Rectal smooth muscle tissue (tissue), 1 donor: ENCODE data around the gene TREML2.

Experiments
- H3K27ac ChIP-seq: one replicate; pipeline ENCODE4 v1.7.0; 2013; ENCODE audit warnings: low read depth, low read length, inconsistent platforms
- H3K27me3 ChIP-seq: one replicate; pipeline ENCODE4 v1.7.0; 2013; ENCODE audit warnings: low read length; ENCODE audit not compliant: control insufficient read depth, insufficient read depth
- H3K36me3 ChIP-seq: one replicate; pipeline ENCODE4 v1.7.0; 2013; ENCODE audit warnings: low read length; ENCODE audit not compliant: control insufficient read depth, insufficient read depth
- H3K4me1 ChIP-seq: one replicate; pipeline ENCODE4 v1.7.0; 2013; ENCODE audit warnings: low read length; ENCODE audit not compliant: control insufficient read depth, insufficient read depth
- H3K4me3 ChIP-seq: one replicate; pipeline ENCODE4 v1.7.0; 2013; ENCODE audit warnings: low read length
- H3K9ac ChIP-seq: one replicate; pipeline ENCODE4 v1.7.0; 2013; ENCODE audit warnings: low read length

Gene TREML2

DNA sequence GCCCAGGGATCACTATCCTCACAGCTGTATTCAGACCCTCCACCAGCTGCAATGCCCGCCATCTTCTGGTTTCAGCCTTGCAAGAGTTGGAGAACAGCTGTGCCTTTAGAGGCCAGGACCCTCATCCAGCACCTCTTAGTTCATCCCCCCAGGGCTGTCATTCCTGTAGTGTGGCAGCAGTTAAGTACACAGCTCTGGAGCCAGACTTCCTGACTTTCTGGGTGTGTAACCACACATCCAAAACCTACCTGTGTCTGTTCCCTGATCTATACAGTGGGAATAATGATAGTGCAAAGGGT, 37.6 kb downstream of the TREML2 start:
- no peaks in the 10 kb centered on the region for H3K27me3 ChIP-seq
- H3K27ac ChIP-seq = no peak overlapping the region
- no peaks in the 10 kb centered on the region for H3K4me1 ChIP-seq
- H3K4me3 ChIP-seq = no peak overlapping the region
- no peaks in the 10 kb centered on the region for H3K36me3 ChIP-seq
- no peak overlapping the region for H3K9ac ChIP-seq

- H3K36me3 ChIP-seq = no peaks in the 10 kb centered on the region
- no peak within 1 kb of the TSS for H3K9ac ChIP-seq
- H3K4me3 ChIP-seq = no peak within 1 kb of the TSS
- H3K27ac ChIP-seq = no peak within 1 kb of the TSS
- H3K27me3 ChIP-seq = no peaks in the 10 kb centered on the region
- H3K4me1 ChIP-seq = no peaks in the 10 kb centered on the region
Observed at GRCh38 chr6:41162687-41163418, 38.1 kb downstream of the TREML2 start, which contains the start of gene TREM2. Gene TREM2 (minus strand): TSS chr6:41163116. CDS start chr6:41163082, 34 bp downstream.

DNA sequence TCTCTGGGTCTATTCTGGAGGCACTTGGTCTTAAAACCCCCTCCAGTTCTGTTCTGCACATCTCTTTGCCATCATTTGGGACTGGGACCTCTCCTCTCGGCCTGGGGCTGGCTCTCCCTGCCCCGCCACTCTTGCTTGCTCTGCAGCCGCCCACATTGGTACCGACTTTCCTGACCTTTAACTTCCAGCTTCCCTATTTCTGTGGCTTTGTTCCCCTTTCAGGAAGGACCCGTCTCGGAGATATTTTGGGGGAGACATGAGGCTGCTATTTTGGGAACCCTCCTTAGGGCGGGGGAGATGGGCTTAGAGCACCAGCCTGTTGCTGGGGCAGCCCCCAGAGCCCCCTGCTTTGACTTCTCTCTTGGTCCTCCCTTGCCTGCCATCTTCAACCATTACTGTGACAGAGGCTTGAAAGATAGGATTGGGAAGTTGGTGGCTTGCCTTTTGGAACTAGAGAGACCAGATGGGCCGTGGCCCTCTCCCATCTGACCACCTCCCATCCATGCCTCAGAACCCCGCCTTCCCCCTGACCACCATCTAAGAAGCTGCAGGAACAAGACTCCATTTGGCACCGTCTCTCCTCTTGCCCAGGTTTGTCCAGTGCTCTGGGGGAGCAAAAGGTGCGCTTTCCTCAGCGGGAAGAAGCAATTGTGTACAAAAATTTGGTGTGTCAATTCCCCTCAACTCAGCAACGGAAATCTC, 38.9 kb downstream of the TREML2 start:
- Histone ChIP-seq H3K27me3 (no peaks in the 10 kb centered on the region), H3K27ac (no peak overlapping the region), H3K36me3 (no peaks in the 10 kb centered on the region), H3K4me3 (no peak overlapping the region), H3K9ac (no peak overlapping the region), H3K4me1 (no peaks in the 10 kb centered on the region)

DNA sequence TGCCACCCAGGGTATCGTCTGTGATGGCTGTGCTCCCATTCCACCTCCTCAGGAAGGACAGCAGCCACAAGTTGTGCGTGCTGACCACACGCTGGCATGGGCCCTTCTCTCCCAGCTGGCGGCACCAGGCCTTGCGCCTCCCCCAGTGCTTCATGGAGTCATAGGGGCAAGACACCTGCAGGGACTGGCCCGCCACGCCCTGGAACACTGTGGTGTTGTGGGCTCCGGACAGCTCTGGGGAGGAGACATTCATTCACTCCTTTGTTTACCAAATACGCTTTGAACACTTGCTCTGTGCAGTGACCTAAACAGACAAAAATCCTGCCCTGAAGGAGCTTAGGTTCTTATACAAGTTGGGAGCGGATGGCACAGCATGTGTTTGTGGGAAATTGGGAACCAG, 39.6 kb downstream of the TREML2 start:
- Histone ChIP-seq H3K4me1 (no peaks in the 10 kb centered on the region), H3K9ac (no peak overlapping the region), H3K36me3 (no peaks in the 10 kb centered on the region), H3K27me3 (no peaks in the 10 kb centered on the region), H3K27ac (no peak overlapping the region), H3K4me3 (no peak overlapping the region)

- no peak overlapping the region for H3K27ac ChIP-seq
- no peak overlapping the region for H3K9ac ChIP-seq
Observed at GRCh38 chr6:41160933-41161332, 40.0 kb downstream of the TREML2 start.

GRCh38 chr6:41159415-41160082, 41.4 kb downstream of the TREML2 start:
- H3K4me1 ChIP-seq = no peaks in the 10 kb centered on the region
- H3K4me3 ChIP-seq = no peak overlapping the region
- no peak overlapping the region for H3K9ac ChIP-seq
- no peaks in the 10 kb centered on the region for H3K27me3 ChIP-seq
- no peaks in the 10 kb centered on the region for H3K36me3 ChIP-seq
- H3K27ac ChIP-seq = no peak overlapping the region

More at GRCh38 chr6:41160933-41161332, 40.0 kb downstream of the TREML2 start:
- Histone ChIP-seq H3K4me1 (no peaks in the 10 kb centered on the region), H3K36me3 (no peaks in the 10 kb centered on the region), H3K4me3 (no peak overlapping the region), H3K27me3 (no peaks in the 10 kb centered on the region)

- Histone ChIP-seq H3K27me3 (no peaks in the 10 kb centered on the region), H3K36me3 (no peaks in the 10 kb centered on the region)
Observed at GRCh38 chr6:41157323-41157722, 43.6 kb downstream of the TREML2 start.

DNA sequence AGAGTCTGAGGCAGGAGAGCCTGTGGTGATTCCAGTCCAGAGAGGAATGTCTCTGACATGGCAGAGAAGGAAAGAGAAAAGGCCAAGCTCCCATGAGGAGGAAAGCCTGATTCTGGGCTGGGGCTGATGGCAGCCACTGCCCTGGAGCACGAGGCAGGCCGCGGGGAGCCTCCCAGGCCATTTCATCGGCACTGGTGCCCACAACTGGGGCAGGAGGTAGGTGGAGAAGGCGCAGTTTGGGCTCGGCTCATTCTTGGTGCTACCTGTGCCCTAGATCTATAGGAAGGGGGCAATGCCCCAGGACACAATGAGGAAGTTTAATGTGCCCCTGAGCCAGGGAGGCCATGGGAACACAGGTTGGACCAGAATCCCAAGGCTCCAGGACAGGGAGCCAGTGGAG, 44.2 kb downstream of the TREML2 start:
- Histone ChIP-seq H3K36me3 (no peaks in the 10 kb centered on the region), H3K27me3 (no peaks in the 10 kb centered on the region), H3K4me1 (no peaks in the 10 kb centered on the region), H3K4me3 (no peak overlapping the region), H3K9ac (no peak overlapping the region), H3K27ac (no peak overlapping the region)

More at GRCh38 chr6:41157323-41157722, 43.6 kb downstream of the TREML2 start:
- no peaks in the 10 kb centered on the region for H3K4me1 ChIP-seq
- no peak overlapping the region for H3K9ac ChIP-seq
- no peak overlapping the region for H3K4me3 ChIP-seq
- H3K27ac ChIP-seq = no peak overlapping the region

DNA sequence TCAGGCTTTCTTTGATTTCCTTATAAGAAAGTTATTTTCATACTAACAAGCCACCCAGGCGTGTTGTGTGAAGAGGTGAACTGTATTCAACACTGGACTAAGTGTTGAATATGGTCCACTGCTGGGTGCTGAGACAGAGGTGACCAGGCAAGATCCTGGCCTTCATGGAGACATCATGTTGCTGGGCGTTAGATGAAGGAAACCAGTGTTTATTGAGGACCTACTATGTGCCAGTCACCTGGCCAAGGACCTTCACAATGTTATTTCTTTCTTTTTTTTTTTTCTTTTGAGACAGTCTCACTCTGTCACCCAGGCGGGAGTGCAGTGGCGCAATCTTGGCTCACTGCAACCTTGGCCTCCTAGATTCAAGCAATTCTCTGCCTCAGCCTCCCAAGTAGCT, 44.9 kb downstream of the TREML2 start:
- Histone ChIP-seq H3K4me3 (no peak overlapping the region), H3K27ac (no peak overlapping the region), H3K9ac (no peak overlapping the region), H3K36me3 (no peaks in the 10 kb centered on the region), H3K27me3 (no peaks in the 10 kb centered on the region), H3K4me1 (no peaks in the 10 kb centered on the region)

- H3K27me3 ChIP-seq = no peaks in the 10 kb centered on the region
- no peaks in the 10 kb centered on the region for H3K36me3 ChIP-seq
- no peak overlapping the region for H3K27ac ChIP-seq
- no peak overlapping the region for H3K9ac ChIP-seq
- no peaks in the 10 kb centered on the region for H3K4me1 ChIP-seq
- H3K4me3 ChIP-seq = no peak overlapping the region
Observed at GRCh38 chr6:41155132-41155805, 45.7 kb downstream of the TREML2 start.

DNA sequence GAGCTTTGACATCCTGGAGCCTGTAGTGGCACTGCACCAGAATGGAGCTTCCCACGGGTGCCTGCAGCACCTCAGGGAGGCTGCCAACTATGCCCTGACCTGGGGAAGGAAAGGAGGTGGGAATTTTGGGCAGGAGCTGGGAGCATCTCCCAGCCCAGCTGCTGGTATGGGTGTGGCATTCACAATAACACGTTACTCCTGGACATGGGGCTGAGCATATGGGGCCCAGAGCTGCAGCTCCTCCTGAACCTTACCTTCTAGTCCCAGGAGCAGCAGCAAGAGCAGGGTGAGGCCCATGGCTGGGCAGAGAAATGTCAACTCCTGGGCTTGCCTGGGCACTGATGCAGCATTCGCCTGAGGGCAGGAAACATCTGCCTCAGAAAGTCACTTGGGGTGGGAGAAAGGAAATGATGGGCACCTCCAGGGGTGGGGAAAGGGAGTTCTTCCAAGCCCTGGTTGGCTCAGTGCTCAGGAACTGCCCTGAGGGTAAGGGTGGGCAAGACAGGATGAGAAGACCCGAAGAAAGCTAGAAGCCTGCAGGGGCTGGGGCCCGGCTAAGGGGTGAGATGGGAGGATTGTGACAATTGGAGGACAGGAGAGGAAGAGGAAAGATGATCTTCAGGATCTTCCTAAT, 46.8 kb downstream of the TREML2 start, which contains the start of gene TREML1:
Gene TREML1, minus strand, starts transcription at position 356 of the 634 bp plus-strand sequence. Its CDS starts 59 bp downstream, at position 297.
- Histone ChIP-seq H3K27me3 (no peaks in the 10 kb centered on the region), H3K4me1 (no peaks in the 10 kb centered on the region), H3K4me3 (no peak within 1 kb of the TSS)

DNA sequence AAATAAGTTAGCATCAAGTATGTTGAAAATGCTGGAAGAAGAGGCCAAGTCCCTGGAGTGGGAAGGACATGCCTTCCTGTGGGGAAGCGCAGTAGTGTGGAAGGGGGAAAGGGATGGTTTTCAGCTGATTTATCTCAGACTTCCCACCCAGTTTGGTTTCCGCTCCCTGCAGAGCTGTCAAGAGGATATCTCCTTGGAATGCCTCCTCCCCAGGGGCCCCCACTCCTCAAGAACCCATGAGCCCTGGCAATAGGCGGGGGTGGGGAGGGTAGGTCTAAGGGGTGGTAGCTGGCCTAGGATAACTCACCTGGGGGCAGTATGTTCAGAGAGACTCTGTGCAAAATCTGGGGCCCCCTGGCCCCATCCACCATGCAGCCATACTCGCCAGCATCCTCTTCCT, 47.5 kb downstream of the TREML2 start:
- no peak overlapping the region for H3K4me3 ChIP-seq
- no peak overlapping the region for H3K9ac ChIP-seq
- H3K27me3 ChIP-seq = no peaks in the 10 kb centered on the region
- no peak overlapping the region for H3K27ac ChIP-seq
- no peaks in the 10 kb centered on the region for H3K36me3 ChIP-seq
- no peaks in the 10 kb centered on the region for H3K4me1 ChIP-seq

More for the DNA sequence above, 46.8 kb downstream of the TREML2 start, which contains the start of gene TREML1:
- no peaks in the 10 kb centered on the region for H3K36me3 ChIP-seq
- H3K9ac ChIP-seq = no peak within 1 kb of the TSS
- H3K27ac ChIP-seq = no peak within 1 kb of the TSS
